Mesendoderm (in vitro differentiated cells): ENCODE results near the gene FGF23.

Experiments used
- DNase-seq: peaks from one replicate; pipeline ENCODE4 v3.0.0; 2013
- H2AK5ac ChIP-seq: 2 replicates; pipeline ENCODE4 v1.6.1; 2013; ENCODE audit warnings: low read length, inconsistent platforms
- H2BK120ac ChIP-seq: 2 replicates; pipeline ENCODE4 v1.6.1; 2013; ENCODE audit warnings: low read depth, mild to moderate bottlenecking, low read length, moderate library complexity, mixed read lengths
- H2BK15ac ChIP-seq: replicated peaks from 2 replicates; pipeline ENCODE4 v1.6.1; 2013; ENCODE audit warnings: low read depth, mild to moderate bottlenecking, moderate library complexity
- H2BK5ac ChIP-seq: 2 replicates; pipeline ENCODE4 v1.6.1; 2013; ENCODE audit warnings: low read length, inconsistent platforms
- H3K18ac ChIP-seq: 2 replicates; pipeline ENCODE4 v1.6.1; 2013; ENCODE audit warnings: mild to moderate bottlenecking, low read length, mixed read lengths
- H3K23ac ChIP-seq: one replicate; pipeline ENCODE4 v1.6.1; 2013; ENCODE audit warnings: low read length
- H3K27ac ChIP-seq: 2 replicates; pipeline ENCODE4 v1.5.1; 2013; ENCODE audit warnings: low read depth, mild to moderate bottlenecking, inconsistent platforms, low read length, moderate library complexity
- H3K27me3 ChIP-seq: 2 replicates; pipeline ENCODE4 v1.6.1; 2013; ENCODE audit warnings: low read length, control low read depth, mild to moderate bottlenecking, inconsistent platforms; ENCODE audit not compliant: insufficient read depth, poor library complexity
- H3K36me3 ChIP-seq: 2 replicates; pipeline ENCODE4 v1.6.1; 2013; ENCODE audit warnings: low read length, inconsistent platforms; ENCODE audit not compliant: control insufficient read depth, insufficient read depth
- H3K4ac ChIP-seq: one replicate; pipeline ENCODE4 v1.6.1; 2013; ENCODE audit warnings: low read depth, mild to moderate bottlenecking, low read length, moderate library complexity
- H3K4me1 ChIP-seq: 2 replicates; pipeline ENCODE4 v1.6.1; 2013; ENCODE audit warnings: low read depth, low read length, inconsistent platforms; ENCODE audit not compliant: control insufficient read depth
- H3K4me2 ChIP-seq: 2 replicates; pipeline ENCODE4 v1.6.1; 2013; ENCODE audit warnings: low read length
- H3K4me3 ChIP-seq: 2 replicates; pipeline ENCODE4 v1.5.1; 2013; ENCODE audit warnings: mild to moderate bottlenecking, low read length
- H3K56ac ChIP-seq: one replicate; pipeline ENCODE4 v1.6.1; 2013; ENCODE audit warnings: low read length
- H3K79me1 ChIP-seq: 2 replicates; pipeline ENCODE4 v1.6.1; 2013; ENCODE audit warnings: low read length, inconsistent platforms
- H3K79me2 ChIP-seq: 2 replicates; pipeline ENCODE4 v1.6.1; 2013; ENCODE audit warnings: mild to moderate bottlenecking, low read length; ENCODE audit not compliant: control insufficient read depth, insufficient read depth
- H3K9ac ChIP-seq: 2 replicates; pipeline ENCODE4 v1.6.1; 2013; ENCODE audit warnings: low read length, inconsistent platforms
- H4K5ac ChIP-seq: one replicate; pipeline ENCODE4 v1.6.1; 2013; ENCODE audit warnings: low read length
- H4K8ac ChIP-seq: one replicate; pipeline ENCODE4 v1.6.1; 2013; ENCODE audit warnings: low read depth, mild to moderate bottlenecking, control low read depth, low read length, moderate library complexity
- WGBS: extraction: QIAGEN DNeasy Blood & Tissue Kit; methylation state at CpG from one replicate; pipeline ENCODE4 v1.1.7; 2013; ENCODE audit warnings: low lambda C conversion rate, missing lambda C conversion rate; ENCODE audit not compliant: insufficient coverage; ENCODE audit errors: extremely low coverage; 5-methylcytosine and 5-hydroxymethylcytosine counted together

Gene FGF23

GRCh38 chr12:4323396-4323795 is 56.1 kb downstream of the FGF23 start:
- Histone ChIP-seq H3K27ac (no peak overlapping the region), H2AK5ac (no peak overlapping the region), H2BK5ac (no peak overlapping the region), H2BK15ac (no peak overlapping the region), H3K79me1 (peaks cover 4% of the 10 kb centered on the region), H2BK120ac (no peak overlapping the region), H3K56ac (no peak overlapping the region), H3K79me2 (peaks cover 12% of the 10 kb centered on the region), H3K27me3 (no peaks in the 10 kb centered on the region), H3K4ac (no peak overlapping the region), H3K36me3 (no peaks in the 10 kb centered on the region), H3K23ac (no peak overlapping the region), H3K4me2 (no peak overlapping the region), H4K5ac (no peak overlapping the region), H3K18ac (no peak overlapping the region), H3K4me1 (no peaks in the 10 kb centered on the region), H3K4me3 (no peak overlapping the region), H4K8ac (no peak overlapping the region), H3K9ac (no peak overlapping the region)
- no peak for DNase-seq
- no CpG with 5 or more reads among the region's 4 CpGs for WGBS

- no peaks in the 10 kb centered on the region for H3K36me3 ChIP-seq
- no peak overlapping the region for H3K18ac ChIP-seq
- peaks cover 12% of the 10 kb centered on the region for H3K79me2 ChIP-seq
- no peak overlapping the region for H2BK5ac ChIP-seq
- no peak for DNase-seq
- no peak overlapping the region for H2BK15ac ChIP-seq
- H2AK5ac ChIP-seq, result no peak overlapping the region
- WGBS, result no CpG with 5 or more reads among the region's 5 CpGs
- H3K56ac ChIP-seq, result no peak overlapping the region
- H3K4me2 ChIP-seq, result no peak overlapping the region
- H3K27me3 ChIP-seq, result no peaks in the 10 kb centered on the region
- peaks cover 4% of the 10 kb centered on the region for H3K79me1 ChIP-seq
- no peak overlapping the region for H4K8ac ChIP-seq
- H3K23ac ChIP-seq, result no peak overlapping the region
- H3K4me3 ChIP-seq, result no peak overlapping the region
- no peak overlapping the region for H3K9ac ChIP-seq
- no peak overlapping the region for H3K4ac ChIP-seq
- H4K5ac ChIP-seq, result no peak overlapping the region
- H2BK120ac ChIP-seq, result no peak overlapping the region
- H3K4me1 ChIP-seq, result no peaks in the 10 kb centered on the region
- H3K27ac ChIP-seq, result no peak overlapping the region
Observed at GRCh38 chr12:4322726-4323125, 56.8 kb downstream of the FGF23 start.

GRCh38 chr12:4320853-4321701 is 58.4 kb downstream of the FGF23 start, which contains the start of gene TIGAR:
TIGAR (plus strand) TSS chr12:4321213; CDS start chr12:4321272, 59 bp downstream.
- Histone ChIP-seq H2BK5ac (no peak within 1 kb of the TSS), H3K9ac (peak within 1 kb of the TSS; percentile 89), H3K27me3 (no peaks in the 10 kb centered on the region), H3K18ac (peak within 1 kb of the TSS; percentile 73), H3K79me1 (peaks cover 2% of the 10 kb centered on the region), H3K36me3 (no peaks in the 10 kb centered on the region), H2BK120ac (no peak within 1 kb of the TSS), H4K5ac (no peak within 1 kb of the TSS), H3K4me1 (no peaks in the 10 kb centered on the region), H3K4me2 (peak within 1 kb of the TSS; percentile 34), H3K4me3 (peak within 1 kb of the TSS; percentile 87), H3K27ac (peak within 1 kb of the TSS; percentile 64), H3K56ac (peak within 1 kb of the TSS; percentile 96), H3K79me2 (peaks cover 11% of the 10 kb centered on the region), H3K23ac (no peak within 1 kb of the TSS), H3K4ac (peak within 1 kb of the TSS; percentile 25), H4K8ac (peak within 1 kb of the TSS; percentile 39), H2AK5ac (no peak within 1 kb of the TSS), H2BK15ac (no peak within 1 kb of the TSS)
- WGBS, result no CpG with 5 or more reads among the region's 76 CpGs
- DNase-seq, result peak; percentile 99

- H3K56ac ChIP-seq, result peak overlapping the region; percentile 84
- peak overlapping the region; percentile 30 for H4K8ac ChIP-seq
- H3K23ac ChIP-seq, result no peak overlapping the region
- H2BK120ac ChIP-seq, result no peak overlapping the region
- H3K4me3 ChIP-seq, result peak overlapping the region; percentile 13
- peaks cover 10% of the 10 kb centered on the region for H3K79me2 ChIP-seq
- H2BK5ac ChIP-seq, result no peak overlapping the region
- DNase-seq, result no peak
- peak overlapping the region; percentile 59 for H3K27ac ChIP-seq
- peaks cover 2% of the 10 kb centered on the region for H3K79me1 ChIP-seq
- H2BK15ac ChIP-seq, result no peak overlapping the region
- no peaks in the 10 kb centered on the region for H3K27me3 ChIP-seq
- no peaks in the 10 kb centered on the region for H3K36me3 ChIP-seq
- H3K4me2 ChIP-seq, result peak overlapping the region; percentile 17
- WGBS, result no CpG with 5 or more reads among the region's 13 CpGs
- peak overlapping the region; percentile 29 for H3K18ac ChIP-seq
- no peaks in the 10 kb centered on the region for H3K4me1 ChIP-seq
- H3K4ac ChIP-seq, result no peak overlapping the region
- H3K9ac ChIP-seq, result peak overlapping the region; percentile 69
- no peak overlapping the region for H2AK5ac ChIP-seq
- no peak overlapping the region for H4K5ac ChIP-seq
Observed at GRCh38 chr12:4320497-4320852, 59.0 kb downstream of the FGF23 start.
